NCI-H526 (cell line): ENCODE results near the gene HOXC10.

Experiments
- DNase-seq, 2 experiments: peaks; one replicate each; lab custom pipeline; 2025; lab: John Stamatoyannopoulos, UW

The HOXC10 gene

GRCh38 chr12:53991077-53991460, 6.1 kb downstream of the HOXC10 start:
- no peak for DNase-seq

DNA sequence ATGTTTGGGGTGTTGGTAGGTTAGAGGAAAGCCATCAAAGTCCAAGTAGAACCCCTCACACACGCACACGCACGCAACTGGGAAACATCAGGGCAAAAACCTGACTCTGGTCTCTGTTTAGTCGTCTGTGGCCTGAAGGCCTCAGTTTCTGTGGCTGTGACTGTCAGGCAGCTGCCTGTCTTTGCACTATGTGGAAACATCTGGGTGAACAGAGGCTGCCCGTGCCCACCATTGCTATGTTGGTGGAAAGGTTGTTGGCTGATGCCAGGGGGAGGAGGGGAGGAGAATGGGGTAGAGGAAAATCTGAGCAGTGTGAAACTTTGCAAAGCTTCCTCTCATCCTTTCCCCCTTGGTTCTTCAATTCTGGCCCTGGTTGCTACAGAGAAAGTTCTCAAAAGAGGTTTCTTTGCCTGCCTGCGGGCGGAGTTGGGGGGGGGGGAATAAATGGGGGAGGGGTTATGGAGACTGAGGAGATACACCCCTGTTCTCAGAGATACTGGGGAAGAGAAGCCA, 7.5 kb downstream of the HOXC10 start:
- DNase-seq: no peak

GRCh38 chr12:53993162-53994008, 8.4 kb downstream of the HOXC10 start:
- no peak for DNase-seq

DNA sequence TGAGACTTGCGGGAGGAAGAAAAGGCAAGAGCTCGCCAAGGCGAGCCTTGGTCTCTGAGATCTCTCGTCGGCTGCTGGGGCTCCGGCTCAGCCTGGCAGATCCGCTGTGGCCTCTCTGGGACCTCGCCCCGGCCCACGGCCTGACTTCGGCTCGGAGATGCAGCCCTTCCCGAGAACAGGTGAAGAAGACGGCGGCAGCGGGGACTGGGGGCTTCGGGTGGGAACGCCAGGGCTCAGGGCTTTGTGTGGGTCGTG, 9.0 kb downstream of the HOXC10 start:
- DNase-seq: no peak

DNA sequence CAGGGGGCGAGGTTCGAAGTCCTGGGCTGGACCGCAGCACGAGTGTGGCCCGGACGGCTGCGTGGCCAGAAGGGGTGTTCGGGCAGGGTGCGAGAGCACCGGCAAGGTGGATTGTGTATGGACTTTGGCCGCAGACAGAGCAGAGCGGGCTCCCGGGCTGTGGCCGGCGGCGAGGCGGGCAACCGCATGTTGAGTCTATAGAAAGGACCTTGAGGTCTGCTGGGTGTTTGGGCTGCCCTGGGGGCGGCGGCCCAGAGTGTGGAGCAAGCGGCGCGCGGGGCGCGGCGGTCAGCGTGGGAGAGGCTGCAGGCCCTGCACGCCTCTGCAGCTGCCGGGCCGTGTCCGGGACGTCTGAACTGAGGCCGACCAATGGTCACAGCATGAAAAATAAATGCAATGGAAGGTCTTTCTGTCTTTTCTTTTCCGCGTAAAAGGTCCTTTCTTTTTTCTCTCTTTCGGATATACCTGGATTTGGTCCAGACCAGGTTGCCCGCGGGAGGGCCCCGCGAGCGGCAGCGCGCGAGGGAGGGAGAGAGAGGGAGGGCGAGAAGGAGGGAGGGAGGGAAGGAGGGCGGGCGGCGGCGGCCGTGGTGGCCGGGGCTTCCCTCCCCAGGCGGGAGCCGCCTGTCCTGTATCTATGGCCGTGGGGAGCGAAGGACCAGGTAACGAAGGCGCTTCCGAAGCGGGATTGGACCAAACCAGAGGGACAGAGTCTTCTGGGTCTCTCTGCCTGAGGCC, 9.5 kb downstream of the HOXC10 start:
- DNase-seq: no peak

- no peak for DNase-seq
These were observed 10.0 kb downstream of the HOXC10 start for GRCh38 chr12:53995002-53995377.

GRCh38 chr12:53995378-53996239, 10.7 kb downstream of the HOXC10 start:
- no peak for DNase-seq

- DNase-seq: no peak
These were observed 11.6 kb downstream of the HOXC10 start for GRCh38 chr12:53996240-53997203.

GRCh38 chr12:53997204-53998109, 12.5 kb downstream of the HOXC10 start:
- no peak for DNase-seq

DNA sequence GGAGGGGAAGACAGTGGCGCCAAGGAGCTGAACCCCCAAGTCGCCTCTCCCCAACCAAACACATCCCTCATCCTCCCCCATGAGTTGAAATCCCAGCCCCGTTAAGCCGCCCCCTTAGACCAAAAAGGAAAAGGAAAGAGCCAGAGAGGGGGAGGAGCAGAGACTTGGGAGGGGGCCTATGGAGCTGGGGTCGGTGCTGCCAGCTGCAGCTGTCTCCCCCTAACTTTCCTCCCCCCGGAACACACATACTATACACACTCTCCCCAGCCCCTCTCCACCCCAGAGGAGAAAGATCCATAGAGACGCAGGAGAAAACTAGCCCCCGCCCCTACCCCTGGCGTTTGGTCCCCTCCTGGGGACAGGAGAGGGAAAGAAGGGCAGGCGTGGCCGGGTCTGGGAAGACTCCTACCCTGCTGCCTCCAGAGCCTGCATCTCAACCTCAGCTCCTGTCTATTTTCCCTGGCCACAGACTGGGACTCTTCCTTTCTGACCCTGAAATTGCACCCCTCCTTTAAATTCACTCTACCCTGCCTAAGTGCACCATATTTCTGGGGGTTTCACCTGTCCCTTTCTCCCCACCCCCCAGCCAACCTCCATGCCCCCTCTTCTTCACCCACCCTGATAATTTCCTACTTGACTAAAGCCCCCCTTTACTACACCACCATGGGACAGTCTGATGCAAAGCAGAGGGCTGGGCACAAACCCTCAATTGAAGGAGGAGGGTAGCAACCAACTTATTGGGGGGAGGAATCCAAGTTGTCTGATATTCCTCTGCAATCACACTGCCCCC, 13.4 kb downstream of the HOXC10 start:
- DNase-seq: no peak

GRCh38 chr12:53998900-53999236, 13.9 kb downstream of the HOXC10 start:
- DNase-seq: no peak

DNA sequence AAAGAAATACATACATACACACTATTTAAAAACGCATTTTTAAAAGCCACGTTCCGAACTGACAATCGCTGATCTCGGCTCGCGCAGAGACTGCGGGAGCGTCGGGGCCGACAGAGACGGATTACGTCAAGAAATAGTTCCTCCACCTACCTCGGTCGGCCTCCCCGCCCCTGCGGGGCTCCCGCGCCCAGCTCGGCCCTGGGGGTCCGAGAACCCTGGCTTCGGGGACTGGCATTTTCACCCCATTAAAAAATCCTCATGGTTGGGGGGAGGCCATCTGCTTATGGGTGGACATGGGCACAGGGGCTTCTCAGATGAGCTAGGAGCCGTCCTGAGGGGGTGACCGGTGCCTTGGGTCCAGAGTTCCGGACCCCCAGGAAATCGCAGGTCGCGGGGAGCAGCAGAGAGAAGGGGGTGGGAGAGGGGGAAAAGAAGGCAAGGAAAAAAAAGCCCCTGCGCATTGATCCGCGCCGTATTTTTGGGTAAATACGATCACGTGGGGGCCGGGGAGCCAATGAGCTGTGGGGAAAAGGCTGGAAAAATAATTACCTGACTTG, 14.7 kb downstream of the HOXC10 start:
- no peak for DNase-seq

DNA sequence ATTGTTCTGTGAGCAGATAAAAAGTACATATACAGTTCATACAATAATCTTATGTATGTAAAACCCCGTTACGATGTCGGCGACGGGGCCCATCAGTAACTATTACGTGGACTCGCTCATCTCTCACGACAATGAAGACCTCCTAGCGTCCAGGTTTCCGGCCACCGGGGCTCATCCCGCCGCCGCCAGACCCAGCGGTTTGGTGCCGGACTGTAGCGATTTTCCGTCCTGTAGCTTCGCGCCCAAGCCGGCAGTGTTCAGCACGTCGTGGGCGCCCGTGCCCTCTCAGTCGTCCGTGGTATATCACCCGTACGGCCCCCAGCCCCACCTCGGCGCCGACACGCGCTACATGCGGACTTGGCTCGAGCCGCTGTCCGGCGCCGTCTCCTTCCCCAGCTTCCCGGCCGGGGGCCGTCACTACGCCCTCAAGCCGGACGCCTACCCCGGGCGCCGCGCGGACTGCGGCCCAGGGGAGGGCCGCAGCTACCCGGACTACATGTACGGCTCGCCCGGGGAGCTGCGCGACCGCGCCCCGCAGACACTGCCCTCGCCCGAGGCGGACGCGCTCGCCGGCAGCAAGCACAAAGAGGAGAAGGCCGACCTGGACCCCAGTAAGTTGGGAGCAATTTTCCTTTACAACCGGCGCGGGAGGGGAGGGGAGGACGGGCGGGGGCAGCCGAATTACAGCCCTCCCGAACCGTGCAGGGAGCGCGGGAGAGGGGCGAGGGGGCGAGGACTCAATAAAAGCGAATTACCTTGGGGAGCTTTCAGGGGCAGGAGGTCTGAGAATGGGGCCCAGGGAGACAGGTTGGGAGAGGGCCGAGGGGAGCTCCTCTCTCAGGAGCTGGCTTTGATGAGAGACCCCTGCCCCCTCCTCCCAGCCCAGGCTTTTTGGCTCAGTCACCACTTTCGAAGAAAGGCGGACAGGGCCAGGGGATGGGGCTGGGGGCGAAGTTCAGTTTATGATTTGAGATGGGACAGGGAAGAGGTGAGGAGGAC, 15.5 kb downstream of the HOXC10 start, which contains the start of gene HOXC9:
Gene HOXC9 (plus strand): TSS at position 46 of the 999 bp plus-strand sequence. CDS start 28 bp downstream, at position 74.
- DNase-seq: no peak

GRCh38 chr12:54001283-54002187, 16.6 kb downstream of the HOXC10 start:
- no peak for DNase-seq

GRCh38 chr12:54002278-54002914, 17.4 kb downstream of the HOXC10 start:
- DNase-seq: no peak

DNA sequence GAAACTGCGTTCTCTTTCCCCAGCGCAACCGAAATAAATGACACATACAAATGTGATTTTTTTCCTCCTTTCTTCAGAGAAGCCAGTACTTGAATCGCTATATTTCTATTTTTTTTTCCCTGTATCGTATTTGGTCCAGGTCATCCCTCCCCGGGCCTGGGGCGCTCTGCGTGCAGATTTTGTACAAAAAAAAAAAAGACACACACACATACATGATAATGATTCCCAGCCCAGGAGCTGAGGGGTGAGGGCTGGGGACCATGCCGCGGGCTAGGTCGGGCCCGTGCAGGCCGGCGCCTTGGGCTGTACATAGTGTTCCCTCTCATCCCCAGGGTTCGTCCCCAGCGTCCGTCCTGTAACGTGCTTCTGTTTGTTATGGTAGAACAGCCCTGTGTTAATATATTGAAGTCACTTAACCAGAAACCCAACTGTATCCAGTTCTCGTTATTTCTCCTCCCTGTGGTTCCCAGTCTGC, 18.0 kb downstream of the HOXC10 start:
- DNase-seq: no peak
